ENCODE data around the gene NFATC3.

The NFATC3 gene

GRCh38 chr16:68227850-68228553 is 142.8 kb downstream of the NFATC3 start:
- H3K4me3 ChIP-seq (replicated peaks; ENCODE audit: low read depth, low read length) = no peak overlapping the region
- no peak for TF ChIP-seq CTCF (IDR thresholded peaks at IDR 0.05; ENCODE audit: low read depth, low read length, missing control alignments)
- no peak for DNase-seq (ENCODE audit: extremely low read depth, low read depth)

DNA sequence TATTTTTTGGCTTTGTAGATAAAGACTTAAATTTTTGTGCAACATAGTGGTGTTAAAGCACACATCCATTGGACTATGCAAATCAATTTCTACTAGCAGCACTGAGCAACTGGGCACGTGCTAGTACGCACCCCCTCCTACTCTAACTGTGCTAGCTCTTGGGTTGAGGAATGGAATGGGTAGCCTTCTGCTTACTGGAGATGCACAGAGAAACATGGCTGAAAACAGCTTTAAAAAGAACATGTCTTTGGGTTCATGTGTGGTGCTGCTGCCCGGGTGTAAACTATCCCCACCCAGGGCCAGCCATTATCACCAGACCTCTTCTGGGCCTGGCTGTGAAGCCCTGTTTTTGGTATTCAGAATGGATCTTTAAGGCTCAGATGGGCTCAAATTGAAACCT is 143.5 kb downstream of the NFATC3 start:
- TF ChIP-seq CTCF (IDR thresholded peaks at IDR 0.05; ENCODE audit: low read depth, low read length, missing control alignments) = no peak
- no peak overlapping the region for H3K4me3 ChIP-seq (replicated peaks; ENCODE audit: low read depth, low read length)
- no peak for DNase-seq (ENCODE audit: extremely low read depth, low read depth)

DNA sequence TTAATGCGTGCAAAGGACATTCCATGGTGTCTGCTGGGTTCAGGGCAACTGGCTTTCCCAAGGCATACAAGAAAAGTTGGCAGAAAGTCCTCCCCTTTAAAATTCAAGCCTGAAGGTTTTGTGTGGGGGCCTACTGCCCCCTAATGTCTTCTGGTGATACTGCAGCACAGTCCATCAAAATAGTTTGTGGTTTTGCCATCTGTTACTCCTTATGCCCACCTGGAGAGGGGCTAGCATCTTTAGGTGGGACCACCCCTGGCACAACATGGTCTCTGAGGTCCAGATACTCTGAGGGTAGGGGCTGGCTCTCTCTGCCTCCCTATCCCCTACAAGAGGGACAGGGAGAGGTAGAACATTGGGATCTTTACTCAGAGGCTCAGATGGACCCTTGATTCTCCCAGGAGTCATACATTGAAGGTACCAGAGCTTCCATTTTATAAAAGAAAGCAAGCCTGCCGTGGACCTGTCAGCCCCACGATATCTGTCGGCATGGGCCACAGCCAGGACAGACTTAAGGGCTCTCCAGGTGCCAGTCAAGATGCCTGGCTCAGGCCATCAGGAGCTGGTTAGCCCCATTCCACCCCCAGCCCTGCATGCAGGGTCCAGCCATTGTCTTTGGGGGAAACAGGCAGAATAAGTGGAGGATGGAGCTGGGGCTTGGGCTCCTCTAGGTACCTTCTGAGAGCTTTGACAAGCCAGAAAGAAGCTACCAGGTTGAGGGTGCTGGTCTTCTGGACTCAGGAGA is 144.4 kb downstream of the NFATC3 start:
- DNase-seq (ENCODE audit: extremely low read depth, low read depth) = peak; percentile 31
- H3K4me3 ChIP-seq (replicated peaks; ENCODE audit: low read depth, low read length) = no peak overlapping the region
- peak; percentile 86 for TF ChIP-seq CTCF (IDR thresholded peaks at IDR 0.05; ENCODE audit: low read depth, low read length, missing control alignments)

DNA sequence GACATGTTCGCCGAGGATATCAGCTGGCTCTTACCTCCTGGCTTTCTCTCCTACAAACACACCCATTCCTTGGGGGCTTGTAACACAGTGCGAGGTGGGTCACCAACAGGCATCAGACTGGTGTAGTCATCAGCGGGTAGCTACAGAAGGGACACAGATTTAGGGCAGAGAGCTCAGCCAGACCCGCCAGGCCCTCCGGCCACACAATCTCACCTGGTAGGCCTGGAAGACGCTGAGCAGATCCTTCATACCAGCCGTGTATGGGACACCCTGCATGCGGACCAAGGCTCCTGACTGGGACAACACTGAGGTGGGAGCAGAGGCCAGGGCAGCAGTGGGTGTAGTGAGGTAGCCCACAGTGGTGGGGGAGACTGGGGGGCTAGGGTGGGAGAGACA is 145.0 kb downstream of the NFATC3 start:
- no peak for TF ChIP-seq CTCF (IDR thresholded peaks at IDR 0.05; ENCODE audit: low read depth, low read length, missing control alignments)
- no peak overlapping the region for H3K4me3 ChIP-seq (replicated peaks; ENCODE audit: low read depth, low read length)
- DNase-seq (ENCODE audit: extremely low read depth, low read depth) = no peak

GRCh38 chr16:68230956-68231355 is 145.8 kb downstream of the NFATC3 start:
- no peak for DNase-seq (ENCODE audit: extremely low read depth, low read depth)
- H3K4me3 ChIP-seq (replicated peaks; ENCODE audit: low read depth, low read length) = no peak overlapping the region
- TF ChIP-seq CTCF (IDR thresholded peaks at IDR 0.05; ENCODE audit: low read depth, low read length, missing control alignments) = no peak

GRCh38 chr16:68231384-68232136 is 146.4 kb downstream of the NFATC3 start:
- no peak for TF ChIP-seq CTCF (IDR thresholded peaks at IDR 0.05; ENCODE audit: low read depth, low read length, missing control alignments)
- H3K4me3 ChIP-seq (replicated peaks; ENCODE audit: low read depth, low read length) = no peak overlapping the region
- no peak for DNase-seq (ENCODE audit: extremely low read depth, low read depth)
